ENCODE measurements around the gene ANGPT4.
"Not testable (repeated sequence)": the region's sequence is repeated elsewhere in the genome, so short reads cannot be mapped to it uniquely, and the experiment has no call there.

Gene ANGPT4

GRCh38 chr20:873875-874607 lies 42.1 kb downstream of the ANGPT4 start:
- DNase-seq = no peak

GRCh38 chr20:872855-873520 lies 43.1 kb downstream of the ANGPT4 start:
- DNase-seq = no peak

GRCh38 chr20:871948-872347 lies 44.2 kb downstream of the ANGPT4 start:
- DNase-seq = no peak

GRCh38 chr20:871436-871835 lies 44.7 kb downstream of the ANGPT4 start:
- DNase-seq = no peak

GRCh38 chr20:870758-871157 lies 45.4 kb downstream of the ANGPT4 start:
- DNase-seq = no peak

GRCh38 chr20:869606-870005 lies 46.5 kb downstream of the ANGPT4 start:
- no peak for DNase-seq

- no peak for DNase-seq
Observed at GRCh38 chr20:868279-868678, 47.9 kb downstream of the ANGPT4 start.

GRCh38 chr20:865440-865839 lies 50.7 kb downstream of the ANGPT4 start:
- no peak for DNase-seq

- DNase-seq = no peak
Observed at GRCh38 chr20:860891-861290, 55.2 kb downstream of the ANGPT4 start.

GRCh38 chr20:859751-860231 lies 56.3 kb downstream of the ANGPT4 start:
- DNase-seq = no peak

- DNase-seq = no peak
Observed at GRCh38 chr20:858011-858410, 58.1 kb downstream of the ANGPT4 start.

GRCh38 chr20:856361-856775 lies 59.8 kb downstream of the ANGPT4 start:
- DNase-seq = peak; percentile 76

GRCh38 chr20:855466-856360 lies 60.4 kb downstream of the ANGPT4 start:
- DNase-seq = peak; percentile 19

- no peak for DNase-seq
Observed at GRCh38 chr20:854601-855000, 61.5 kb downstream of the ANGPT4 start.

- no peak for DNase-seq
Observed at GRCh38 chr20:853406-853996, 62.6 kb downstream of the ANGPT4 start.

- DNase-seq = not testable (repeated sequence)
Observed at GRCh38 chr20:848731-849130, 67.4 kb downstream of the ANGPT4 start.

GRCh38 chr20:848193-848592 lies 67.9 kb downstream of the ANGPT4 start:
- DNase-seq = no peak

GRCh38 chr20:846894-847278 lies 69.2 kb downstream of the ANGPT4 start:
- no peak for DNase-seq

GRCh38 chr20:845941-846893 lies 69.9 kb downstream of the ANGPT4 start:
- DNase-seq = no peak

- no peak for DNase-seq
Observed at GRCh38 chr20:845226-845868, 70.8 kb downstream of the ANGPT4 start.
